ENCODE measurements around the gene XXYLT1. TPM values are rescaled to one million over a fixed set of nuclear protein-coding genes. Genes with fewer than 3 reads are reported as not detected.

XXYLT1 gene
- total and polyA plus RNA-seq, 2 of the 8 experiments (the other 6 are each of a cell fraction or from before 2014, with no cell fraction given) = 18.9 to 23.8 TPM

DNA sequence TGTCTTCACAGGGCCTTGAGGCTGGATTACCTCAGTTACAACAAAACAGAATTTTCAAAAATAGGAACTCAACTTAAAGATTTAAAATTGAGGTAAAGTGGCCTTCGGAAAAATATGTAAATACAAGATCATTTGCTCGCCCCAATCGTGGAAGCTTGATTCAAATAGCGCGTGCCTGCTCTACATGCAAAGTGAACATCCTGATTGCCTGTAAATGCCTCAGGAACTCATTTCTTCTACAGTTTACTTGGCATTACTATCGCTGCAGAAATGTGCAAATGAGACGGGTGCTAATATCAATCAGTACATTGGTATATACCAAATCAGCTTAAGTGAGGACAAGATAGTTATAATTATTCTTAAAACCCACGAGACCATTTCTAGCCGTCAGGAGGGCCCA, 159.2 kb downstream of the XXYLT1 start:
- Histone ChIP-seq H3K79me1 (ENCODE audit: low read depth, low read length) (peaks cover 9% of the 10 kb centered on the region), H2AFZ (ENCODE audit: low read length) (no peak overlapping the region), H4K91ac (replicated peaks; ENCODE audit: insufficient read length, low read length) (no peak overlapping the region), H3K4me1 (replicated peaks in 1 of 4; ENCODE audit: control insufficient read depth in 3 of 4, insufficient read depth in 4 of 4, low read length in 3 of 4) (no peaks in the 10 kb centered on the region; a peak in 1 of 7 replicates), H3K27ac (ENCODE audit: low read depth, low read length) (no peak overlapping the region), H2BK120ac (replicated peaks; ENCODE audit: low read depth, low read length) (no peak overlapping the region), H4K20me1 (replicated peaks in 1 of 2; ENCODE audit: control insufficient read depth in 1 of 2, insufficient read depth in 2 of 2, low read length in 2 of 2) (peaks cover 0 to 18% of the 10 kb centered on the region in 2 experiments), H3K14ac (ENCODE audit: insufficient read length) (no peak overlapping the region), H3K36me3 (ENCODE audit: control insufficient read depth in 2 of 4, insufficient read depth in 4 of 4, low read length in 3 of 4) (peaks cover 0 to 5% (median 0%) of the 10 kb centered on the region in 4 experiments; a peak in 2 of 8 replicates), H2BK5ac (ENCODE audit: low read depth, low read length) (no peak overlapping the region), H2AK5ac (ENCODE audit: low read depth, low read length) (no peak overlapping the region), H2BK12ac (ENCODE audit: low read depth, low read length) (no peak overlapping the region), H3K23me2 (ENCODE audit: low read depth, low read length) (peaks cover 17% of the 10 kb centered on the region; the same call in 1 of the 2 replicates), H2BK15ac (ENCODE audit: low read length) (no peak overlapping the region), H3K23ac (ENCODE audit: insufficient read length) (no peak overlapping the region), H3K18ac (ENCODE audit: extremely low read depth, low read length) (no peak overlapping the region), H3K9me3 (ENCODE audit: insufficient read depth in 2 of 2, low read depth in 1 of 2, low read length in 1 of 2) (no peaks in the 10 kb centered on the region), H3K56ac (replicated peaks; ENCODE audit: insufficient read length, low read depth, low read length) (no peak overlapping the region), H3K27me3 (replicated peaks in 1 of 4; ENCODE audit: control insufficient read depth in 3 of 4, extremely low read depth in 1 of 4, insufficient read depth in 3 of 4, low read length in 3 of 4) (no peaks in the 10 kb centered on the region), H4K5ac (ENCODE audit: insufficient read length, low read depth, low read length) (no peak overlapping the region), H3K4me3 (ENCODE audit: extremely low read depth in 1 of 4, insufficient read depth in 2 of 4, low read depth in 3 of 4, low read length in 4 of 4) (no peak overlapping the region), H3K79me2 (ENCODE audit: control insufficient read depth in 1 of 2, insufficient read depth in 2 of 2, low read length in 2 of 2) (peaks cover 0 to 4% of the 10 kb centered on the region in 2 experiments; a peak in 1 of 4 replicates), H3K4me2 (ENCODE audit: insufficient read depth in 1 of 2, low read depth in 2 of 2, low read length in 2 of 2) (no peak overlapping the region), H3K4ac (replicated peaks; ENCODE audit: insufficient read length, low read depth, low read length) (no peak overlapping the region), H3K9ac (replicated peaks in 1 of 4; ENCODE audit: extremely low read depth in 1 of 4, low read depth in 3 of 4, low read length in 3 of 4) (no peak overlapping the region), H2BK20ac (ENCODE audit: low read length) (no peak overlapping the region), H4K8ac (ENCODE audit: extremely low read depth, insufficient read depth, low read length) (no peak overlapping the region)
- ChIA-PET POLR2A (ENCODE audit: partially characterized antibody) (no interaction called here), CTCF (ENCODE audit: partially characterized antibody) (interaction anchor here (0.7 to 2.3 kb wide), 3 partner anchors 12 to 425 kb away, joined by 4 to 8 read pairs (median 4); no protein-coding TSS in a partner anchor)
- FAIRE-seq (no peak), DNase-seq (ENCODE audit: low read depth in 1 of 2, low spot score in 2 of 2) (no peak)
- TF ChIP-seq PHF8 (conservative IDR thresholded peaks at IDR 0.05; ENCODE audit: low read depth, low read length) = no peak
- TF ChIP-seq POU5F1 (IDR thresholded peaks at IDR 0.05; ENCODE audit: low read depth, low read length) = no peak
- TF ChIP-seq EZH2 (IDR thresholded peaks at IDR 0.05; ENCODE audit: low read depth, low read length, severe bottlenecking) = no peak
- TF ChIP-seq SIN3A (conservative IDR thresholded peaks at IDR 0.05 in 1 of 2, IDR thresholded peaks at IDR 0.05 in 1 of 2; ENCODE audit: low read depth in 1 of 2, low read length in 2 of 2) = no peak
- TF ChIP-seq CTBP2 (IDR thresholded peaks at IDR 0.05; ENCODE audit: borderline replicate concordance, insufficient read depth, insufficient read length, low read length) = no peak
- no peak for TF ChIP-seq CHD1 (IDR thresholded peaks at IDR 0.05; ENCODE audit: low read depth, low read length)
- TF ChIP-seq SRF (IDR thresholded peaks at IDR 0.05; ENCODE audit: low read depth, low read length) = no peak
- no peak for TF ChIP-seq TCF12 (IDR thresholded peaks at IDR 0.05; ENCODE audit: low read depth, low read length)
- no peak for TF ChIP-seq HDAC2 (IDR thresholded peaks at IDR 0.05; ENCODE audit: borderline replicate concordance in 1 of 2, low read depth in 2 of 2, low read length in 2 of 2)
- no peak for TF ChIP-seq BRCA1 (IDR thresholded peaks at IDR 0.05; ENCODE audit: low read depth, low read length)
- TF ChIP-seq MAFK (IDR thresholded peaks at IDR 0.05; ENCODE audit: low read depth, low read length) = no peak
- 90% methylated on average over 9 of the region's 9 CpGs; no CpG with 5 or more reads in 1 of the 2 experiments for WGBS, 2 experiments (ENCODE audit: extremely low coverage in 1 of 2, insufficient coverage in 1 of 2, insufficient read length in 1 of 2, insufficient replicate concordance in 2 of 2, low coverage in 1 of 2, low lambda C conversion rate in 2 of 2, missing lambda C conversion rate in 1 of 2)
